Uterus (tissue), 4 donors: ENCODE measurements around the gene WAS. TPM values are rescaled to one million over a fixed set of nuclear protein-coding genes. Genes with fewer than 3 reads are reported as not detected.
"Not testable (repeated sequence)": the region's sequence is repeated elsewhere in the genome, so short reads cannot be mapped to it uniquely, and the experiment has no call there.

Experiments used
- DNase-seq, 2 donors: peaks; one replicate each; pipeline ENCODE4 v3.0.0-alpha.2; 2019 to 2020
- H3K27ac ChIP-seq, 2 donors: fragments of 200-600 bp; sonication (generic); 1 replicate in 1 of 2; 2 replicates in 1 of 2; pipeline ENCODE4 v1.5.1; 2016 to 2018
- H3K27me3 ChIP-seq, 2 donors: fragments of 200-600 bp; sonication (generic); one replicate each; pipeline ENCODE4 v1.5.1; 2018 to 2019; ENCODE audit warnings: control low read depth in 1 of 2
- H3K36me3 ChIP-seq, 2 donors: fragments of 200-600 bp; sonication (generic); one replicate each; pipeline ENCODE4 v1.5.1; 2019; ENCODE audit warnings: control low read depth in 1 of 2
- H3K4me1 ChIP-seq, 2 donors: fragments of 200-600 bp; sonication (generic); one replicate each; pipeline ENCODE4 v1.5.1; 2018 to 2019; ENCODE audit warnings: control low read depth in 1 of 2
- H3K4me3 ChIP-seq, 2 donors: fragments of 200-600 bp; sonication (generic); 1 replicate in 1 of 2; 2 replicates in 1 of 2; pipeline ENCODE4 v1.5.1; 2018 to 2019; ENCODE audit warnings: mild to moderate bottlenecking in 1 of 2
- H3K9me3 ChIP-seq, 2 donors: fragments of 200-600 bp; sonication (generic); one replicate each; pipeline ENCODE4 v1.5.1; 2019; ENCODE audit warnings: control low read depth in 1 of 2
- POLR2A ChIP-seq, 2 donors: fragments of 450-650 bp; IDR thresholded peaks; one replicate each; pipeline ENCODE4 v1.6.1; 2016; ENCODE audit warnings: antibody characterized with exemption in 2 of 2, mild to moderate bottlenecking in 1 of 2, moderate library complexity in 1 of 2
- intact Hi-C: fragments of 100-400 bp; cut with DNase I; formaldehyde crosslinking; loops from one replicate; pipeline ENCODE4 v1.15.1; 2023; ENCODE audit warnings: low total_unique reads
- total RNA-seq, 4 donors: library from RNA; depleted of rRNA in 3 of 4; stranded (reverse); fragments of >200 nt in 3 of 4; gene quantifications; one replicate each; pipeline versions ENCODE4 v1.1.0 to v1.2.4, GENCODE V29; 2014 to 2023
- TF ChIP-seq, protein P1 (sequence below), 4 experiments: fragments of 200-600 bp in 2 of 4; fragments of 450-650 bp in 2 of 4; sonication (generic) in 2 of 4; IDR thresholded peaks; one replicate each; pipeline ENCODE4 v1.5.1; 2016 to 2019; ENCODE audit warnings: antibody characterized with exemption in 4 of 4, mild to moderate bottlenecking in 2 of 4, moderate library complexity in 1 of 4
- donor health status: DM: yes; HTN: yes; CAD: no.

The WAS gene
- total RNA-seq, 4 donors from 2014 or later, result 1.2 to 20.7 (median 1.9) TPM; not detected in 1

DNA sequence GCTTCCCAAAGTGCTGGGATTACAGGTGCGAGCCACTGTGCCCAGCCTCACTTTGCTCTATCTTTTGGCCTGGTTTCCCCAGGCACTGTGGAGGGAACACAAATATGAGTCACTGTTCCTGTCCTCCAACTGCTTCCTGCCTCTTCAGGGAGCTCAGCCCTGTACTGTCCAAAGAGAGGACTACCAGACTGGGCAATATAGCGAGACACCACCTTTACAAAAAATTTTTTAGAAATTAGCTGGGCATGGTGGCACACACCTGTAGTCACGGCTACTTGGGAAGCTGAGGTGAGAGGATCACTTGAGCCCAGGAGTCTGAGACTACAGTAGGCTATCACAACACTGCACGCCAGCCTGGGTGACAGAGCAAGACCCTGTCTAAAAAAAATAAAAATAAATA lies 16.9 kb upstream of the WAS start:
- no peak for TF ChIP-seq POLR2A (IDR thresholded peaks at IDR 0.05)
- TF ChIP-seq, protein P1, sequence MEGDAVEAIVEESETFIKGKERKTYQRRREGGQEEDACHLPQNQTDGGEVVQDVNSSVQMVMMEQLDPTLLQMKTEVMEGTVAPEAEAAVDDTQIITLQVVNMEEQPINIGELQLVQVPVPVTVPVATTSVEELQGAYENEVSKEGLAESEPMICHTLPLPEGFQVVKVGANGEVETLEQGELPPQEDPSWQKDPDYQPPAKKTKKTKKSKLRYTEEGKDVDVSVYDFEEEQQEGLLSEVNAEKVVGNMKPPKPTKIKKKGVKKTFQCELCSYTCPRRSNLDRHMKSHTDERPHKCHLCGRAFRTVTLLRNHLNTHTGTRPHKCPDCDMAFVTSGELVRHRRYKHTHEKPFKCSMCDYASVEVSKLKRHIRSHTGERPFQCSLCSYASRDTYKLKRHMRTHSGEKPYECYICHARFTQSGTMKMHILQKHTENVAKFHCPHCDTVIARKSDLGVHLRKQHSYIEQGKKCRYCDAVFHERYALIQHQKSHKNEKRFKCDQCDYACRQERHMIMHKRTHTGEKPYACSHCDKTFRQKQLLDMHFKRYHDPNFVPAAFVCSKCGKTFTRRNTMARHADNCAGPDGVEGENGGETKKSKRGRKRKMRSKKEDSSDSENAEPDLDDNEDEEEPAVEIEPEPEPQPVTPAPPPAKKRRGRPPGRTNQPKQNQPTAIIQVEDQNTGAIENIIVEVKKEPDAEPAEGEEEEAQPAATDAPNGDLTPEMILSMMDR (IDR thresholded peaks at IDR 0.05), result no peak
- no peaks in the 10 kb centered on the region for H3K36me3 ChIP-seq
- DNase-seq, result no peak
- intact Hi-C loops, result no loop called here
- H3K27ac ChIP-seq, result no peak overlapping the region
- H3K4me3 ChIP-seq, result no peak overlapping the region
- H3K27me3 ChIP-seq, result no peaks in the 10 kb centered on the region
- no peaks in the 10 kb centered on the region for H3K9me3 ChIP-seq
- no peaks in the 10 kb centered on the region for H3K4me1 ChIP-seq

DNA sequence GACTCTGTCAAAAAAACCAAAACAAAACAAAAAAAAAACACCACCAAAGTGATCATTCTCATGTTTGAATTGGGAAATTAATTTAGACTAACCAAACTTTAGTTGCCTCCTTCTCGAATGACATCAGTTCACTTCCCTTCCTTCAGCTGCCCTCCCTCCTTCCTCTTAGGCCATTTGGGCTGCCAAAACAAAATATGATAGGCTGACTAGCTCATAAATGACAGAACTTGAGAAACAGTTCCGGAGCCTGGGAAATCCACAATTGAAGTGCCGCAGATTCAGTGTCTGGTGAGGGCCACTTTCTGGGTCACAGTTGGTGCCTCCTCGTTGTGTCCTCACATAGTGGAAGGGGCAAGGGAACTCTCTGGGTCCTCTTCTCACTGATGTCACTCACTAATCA lies 16.1 kb upstream of the WAS start:
- no peak overlapping the region for H3K4me3 ChIP-seq
- intact Hi-C loops, result no loop called here
- H3K27ac ChIP-seq, result no peak overlapping the region
- DNase-seq, result no peak
- no peaks in the 10 kb centered on the region for H3K36me3 ChIP-seq
- H3K27me3 ChIP-seq, result no peaks in the 10 kb centered on the region
- no peaks in the 10 kb centered on the region for H3K4me1 ChIP-seq
- TF ChIP-seq POLR2A (IDR thresholded peaks at IDR 0.05), result no peak
- TF ChIP-seq, protein P1 (IDR thresholded peaks at IDR 0.05), result no peak
- no peaks in the 10 kb centered on the region for H3K9me3 ChIP-seq

DNA sequence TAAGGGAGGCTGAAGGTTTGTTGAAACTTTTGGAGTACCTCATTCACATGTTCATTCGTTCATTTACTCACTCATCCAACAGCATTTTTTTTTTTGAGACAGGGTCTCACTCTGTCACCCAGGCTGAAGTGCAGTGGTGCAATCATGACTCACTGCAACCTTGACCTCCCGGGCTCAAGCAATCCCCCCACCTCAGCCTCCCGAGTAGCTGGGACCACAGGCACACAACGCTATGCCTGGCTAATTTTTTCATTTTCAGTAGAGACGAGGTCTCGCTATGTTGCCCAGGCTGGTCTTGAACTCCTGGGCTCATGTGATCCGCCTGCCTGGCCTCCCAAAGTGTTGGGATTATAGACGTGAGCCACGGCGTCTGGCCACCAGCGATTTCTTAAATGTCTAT lies 15.4 kb upstream of the WAS start:
- H3K9me3 ChIP-seq, DNase-seq, H3K27ac ChIP-seq, intact Hi-C loops, H3K4me3 ChIP-seq, H3K4me1 ChIP-seq, H3K36me3 ChIP-seq, H3K27me3 ChIP-seq: not testable (repeated sequence)

DNA sequence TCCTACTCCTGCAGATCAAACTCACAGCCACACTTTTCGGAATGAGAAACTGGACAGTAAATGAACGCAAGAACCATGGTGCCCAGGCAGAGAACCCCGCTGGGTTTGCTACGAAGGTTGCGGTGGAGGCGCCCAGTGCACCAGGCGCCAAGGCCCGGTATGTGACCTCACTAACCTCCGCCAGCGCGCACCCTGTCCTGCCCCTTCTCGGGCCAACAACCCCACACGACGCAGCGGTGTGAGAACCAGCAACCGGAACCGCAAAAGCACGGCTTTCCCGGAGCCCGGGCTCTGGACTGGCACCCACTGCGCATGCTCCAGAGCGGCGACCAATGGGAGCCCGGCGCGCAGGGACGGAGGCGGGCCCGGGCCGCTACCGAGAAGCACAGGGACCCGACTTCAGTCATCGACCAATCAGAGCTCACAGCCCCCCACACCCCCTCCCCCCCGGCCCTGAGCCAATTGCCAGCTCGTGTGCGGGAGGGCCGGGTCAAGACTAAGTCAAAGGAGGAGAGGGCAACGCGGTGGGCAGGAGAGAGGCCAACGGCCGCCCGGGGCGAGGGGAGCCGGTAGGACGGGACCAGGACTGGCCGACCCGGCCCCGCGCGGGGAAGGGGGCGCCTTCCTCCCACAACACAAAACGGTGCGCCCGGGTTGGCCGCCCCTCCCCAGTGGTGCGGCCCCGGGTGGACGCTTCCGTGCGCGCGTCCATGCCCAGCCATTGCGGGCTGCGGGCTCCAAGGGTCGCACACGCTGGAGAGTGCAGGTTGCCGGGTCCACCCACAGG lies 7.3 kb upstream of the WAS start:
- TF ChIP-seq POLR2A (IDR thresholded peaks at IDR 0.05), result peak in 1 of 2 donors; percentile 47
- TF ChIP-seq, protein P1 (IDR thresholded peaks at IDR 0.05), result no peak
- Histone ChIP-seq H3K9me3 (no peaks in the 10 kb centered on the region), H3K4me1 (no peaks in the 10 kb centered on the region), H3K4me3 (peak overlapping the region; percentile 54 to 66), H3K36me3 (no peaks in the 10 kb centered on the region), H3K27me3 (no peaks in the 10 kb centered on the region), H3K27ac (peak overlapping the region; percentile 80 to 84)
- DNase-seq, result peak; percentile 86 to 87
- intact Hi-C loops, result no loop called here

DNA sequence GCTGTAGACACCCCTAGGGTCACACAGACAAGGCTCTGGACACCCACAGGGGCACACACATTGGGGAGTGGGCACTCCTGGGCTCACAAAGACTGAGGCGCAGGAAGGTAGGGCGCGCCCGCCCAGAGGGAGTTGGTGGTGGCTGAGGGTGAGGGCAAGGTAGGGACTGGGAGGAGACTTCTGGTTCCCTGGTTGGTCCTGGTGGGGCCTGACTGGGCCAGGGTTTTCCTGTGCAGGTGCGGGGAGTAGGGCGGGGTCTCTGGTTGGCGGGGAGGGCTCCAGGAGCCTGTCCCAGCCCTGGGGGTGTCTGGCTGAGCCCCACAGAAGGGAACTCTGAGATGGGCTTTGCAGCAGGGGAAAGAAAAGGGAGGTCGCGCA lies 6.7 kb upstream of the WAS start:
- no peaks in the 10 kb centered on the region for H3K36me3 ChIP-seq
- TF ChIP-seq POLR2A (IDR thresholded peaks at IDR 0.05), result no peak
- TF ChIP-seq, protein P1 (IDR thresholded peaks at IDR 0.05), result no peak
- H3K9me3 ChIP-seq, result no peaks in the 10 kb centered on the region
- H3K27ac ChIP-seq, result peak overlapping the region; percentile 80 to 84
- DNase-seq, result no peak
- H3K4me1 ChIP-seq, result no peaks in the 10 kb centered on the region
- no peaks in the 10 kb centered on the region for H3K27me3 ChIP-seq
- peak overlapping the region; percentile 54 to 66 for H3K4me3 ChIP-seq
- intact Hi-C loops, result no loop called here
